ENCODE measurements around the gene MRPL38.

GRCh38 chr17:75899353-75899752 lies 5.3 kb downstream of the MRPL38 start:
- TF ChIP-seq CTCF (IDR thresholded peaks at IDR 0.05) = no peak
- no peak for TF ChIP-seq POLR2A (IDR thresholded peaks at IDR 0.05)
